GM18502 (cell line): ENCODE data around the gene LMBRD2.
A peak's percentile ranks its signal among the peaks of the same experiment; 100 is the strongest.
"Not testable (repeated sequence)": the region's sequence is repeated elsewhere in the genome, so short reads cannot be mapped to it uniquely, and the experiment has no call there.

Experiments used
- ATAC-seq: cut with Tn5 transposase; IDR thresholded peaks from one replicate; pipeline ENCODE4 v1.9.1; 2021; ENCODE audit warnings: mild to moderate bottlenecking; ENCODE audit not compliant: unreplicated experiment, poor library complexity

The LMBRD2 gene

DNA sequence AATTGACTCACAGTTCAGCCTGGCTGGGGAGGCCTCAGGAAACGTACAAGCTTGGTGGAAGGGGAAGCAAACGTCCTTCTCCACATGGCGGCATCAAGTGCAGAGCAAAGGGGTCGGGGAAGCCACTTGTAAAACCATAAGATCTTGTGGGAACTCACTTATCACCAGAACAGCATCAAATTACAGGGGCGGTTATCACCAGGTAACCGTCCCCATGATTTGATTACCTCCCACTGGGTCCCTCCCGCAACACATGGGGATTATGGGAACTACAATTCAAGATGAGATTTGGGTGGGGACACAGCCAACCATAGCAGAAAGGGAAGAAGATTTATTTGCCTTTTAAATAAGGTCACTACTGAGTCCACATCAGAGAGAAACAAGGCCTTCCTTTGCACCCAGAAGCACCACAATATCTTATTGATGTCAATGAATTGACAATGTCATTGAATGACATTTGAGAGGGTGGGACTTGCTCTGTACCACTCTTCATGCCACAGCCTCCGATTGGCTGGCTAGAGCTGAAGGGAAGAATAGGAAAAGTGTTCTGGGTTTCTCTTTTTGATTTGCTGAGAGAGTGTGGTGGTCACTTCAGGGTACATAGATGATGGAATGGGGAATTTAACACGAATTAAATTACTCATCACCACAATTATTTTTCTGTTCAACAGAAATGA lies 11.3 kb upstream of the LMBRD2 start:
- ATAC-seq: no peak

DNA sequence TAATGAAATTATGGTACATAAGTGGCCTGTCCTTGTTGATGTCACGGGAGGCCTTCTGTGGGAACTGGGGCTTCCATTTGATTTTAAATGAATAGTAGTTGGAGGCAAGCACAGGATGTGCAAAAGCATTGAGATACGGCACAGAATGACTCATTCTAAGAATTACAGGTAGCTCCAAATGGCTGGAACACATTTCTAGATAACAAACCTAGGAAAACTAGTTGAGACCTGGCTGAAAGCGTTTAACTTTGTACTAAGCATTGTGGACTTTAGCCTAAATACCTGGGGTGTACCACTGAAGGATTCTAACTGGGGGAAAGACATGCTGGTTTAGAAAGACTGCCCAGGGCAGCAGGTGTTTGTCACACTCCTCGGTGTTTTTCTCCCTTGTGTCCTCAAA lies 9.7 kb upstream of the LMBRD2 start:
- ATAC-seq: no peak

DNA sequence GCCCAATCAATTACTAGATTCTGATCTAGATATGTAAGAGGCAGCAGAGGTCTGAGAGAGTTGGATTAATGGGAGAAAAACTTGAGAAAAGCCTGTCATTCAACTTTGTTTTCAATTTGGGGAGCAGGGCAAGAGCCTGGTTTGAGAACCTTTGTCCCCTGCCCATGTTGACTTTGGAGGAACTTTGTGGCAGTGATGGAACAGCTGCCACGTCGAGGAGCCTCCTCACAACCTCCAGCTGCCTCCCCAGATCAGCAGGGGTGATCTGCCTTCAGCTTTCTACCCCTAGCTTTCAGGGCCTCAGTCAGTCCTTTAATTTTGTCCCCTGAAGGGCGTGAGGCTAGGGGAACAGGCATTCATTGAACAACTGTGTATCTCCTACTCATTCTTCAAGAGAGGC lies 8.9 kb upstream of the LMBRD2 start:
- no peak for ATAC-seq

DNA sequence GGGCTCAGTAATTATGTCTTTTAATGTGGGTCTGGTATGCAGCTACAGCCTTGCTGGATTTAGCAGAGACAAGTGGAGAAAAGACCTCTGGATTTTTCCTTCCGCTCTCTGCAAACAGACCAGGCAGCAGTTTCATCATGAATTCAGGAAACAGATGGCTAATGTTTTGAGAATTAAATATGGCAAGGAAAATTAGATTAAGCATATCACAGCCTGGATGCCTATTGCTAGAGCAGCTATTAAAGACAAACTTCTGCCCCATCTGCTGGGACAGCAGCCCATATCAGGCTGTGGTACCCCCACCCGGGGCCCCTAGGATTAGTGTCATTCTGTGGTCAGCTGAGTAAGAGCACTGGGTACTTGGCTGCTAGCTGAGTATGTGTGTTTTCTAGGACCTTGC lies 6.5 kb upstream of the LMBRD2 start:
- ATAC-seq: no peak

DNA sequence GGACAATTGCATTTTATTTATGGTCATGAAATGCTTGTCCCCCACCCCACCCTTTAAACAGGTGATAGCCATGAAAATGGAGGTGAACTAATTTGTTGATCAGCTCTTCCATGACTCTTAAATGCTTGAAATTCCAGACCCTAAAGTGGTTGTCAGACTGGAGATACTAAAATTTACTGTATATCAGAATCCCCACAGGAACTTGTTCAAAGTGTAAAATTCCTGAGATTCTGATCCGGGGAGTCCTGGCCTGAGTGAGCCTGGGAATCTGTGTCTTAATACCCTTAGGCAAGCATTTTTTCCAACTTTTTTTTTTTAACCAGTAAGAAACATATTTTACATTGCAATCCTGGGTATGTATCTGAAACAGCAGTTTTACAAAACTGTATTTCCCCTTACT lies 4.9 kb upstream of the LMBRD2 start:
- no peak for ATAC-seq

DNA sequence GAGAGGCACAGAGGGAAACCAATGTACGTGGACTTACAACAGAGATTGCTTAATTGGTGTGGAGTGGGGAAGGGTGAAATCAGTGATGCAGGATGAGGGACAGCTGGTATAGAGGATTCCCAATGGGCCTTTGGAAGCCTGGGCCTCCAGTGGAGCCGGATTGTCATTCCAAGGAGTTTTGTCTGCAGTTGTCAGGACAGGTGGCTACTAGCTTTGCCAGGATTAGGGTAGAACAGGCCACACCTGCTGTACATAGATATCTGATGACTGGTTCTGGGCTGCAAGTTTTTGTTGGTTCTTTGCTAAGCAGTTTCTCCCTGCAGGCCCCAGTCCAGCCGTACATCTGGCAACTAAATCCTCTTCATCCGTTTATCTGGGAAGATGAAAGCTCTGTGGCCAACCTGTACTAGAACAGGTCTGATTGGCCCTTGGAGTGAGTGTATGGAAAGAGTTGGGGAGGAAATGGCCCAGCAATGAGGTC lies 4.5 kb upstream of the LMBRD2 start:
- ATAC-seq: no peak

DNA sequence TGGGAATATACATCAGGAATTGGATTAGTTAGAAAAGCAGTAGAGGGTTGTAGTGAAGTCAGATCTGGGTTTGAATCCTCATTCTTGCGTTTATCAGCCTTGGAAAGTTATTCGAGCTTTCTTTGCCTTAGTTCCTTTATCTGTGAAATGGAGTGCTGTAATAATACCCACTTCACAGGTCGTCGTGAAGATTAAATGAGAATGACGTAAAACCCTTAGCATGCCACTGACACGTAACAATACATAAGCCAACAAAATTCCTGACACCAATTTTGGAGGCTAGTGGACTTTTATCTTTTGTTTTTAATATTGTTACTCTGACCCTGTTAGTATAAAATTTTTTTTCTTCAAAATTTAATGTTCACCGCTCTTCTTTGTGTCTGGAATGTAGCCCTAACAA lies 3.6 kb upstream of the LMBRD2 start:
- ATAC-seq: no peak

DNA sequence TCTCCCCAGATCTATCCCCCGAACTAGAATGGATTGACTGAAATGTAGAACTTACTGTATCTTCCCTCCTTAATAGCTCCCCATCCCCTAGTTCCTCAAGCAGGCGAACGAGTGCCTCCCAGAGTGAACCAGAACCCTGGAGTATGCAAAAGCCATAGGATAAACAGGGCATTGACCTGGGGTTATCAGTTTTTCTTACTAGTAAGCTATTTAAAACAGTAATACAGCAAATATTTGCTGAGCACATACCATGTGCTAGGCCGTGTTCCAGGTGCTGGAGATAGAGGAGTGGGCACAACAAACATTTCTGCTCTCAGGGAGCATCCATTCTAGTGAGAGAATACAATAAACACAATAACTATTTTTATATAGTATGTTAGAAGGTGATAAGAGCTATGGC lies 2.0 kb upstream of the LMBRD2 start:
- no peak for ATAC-seq

DNA sequence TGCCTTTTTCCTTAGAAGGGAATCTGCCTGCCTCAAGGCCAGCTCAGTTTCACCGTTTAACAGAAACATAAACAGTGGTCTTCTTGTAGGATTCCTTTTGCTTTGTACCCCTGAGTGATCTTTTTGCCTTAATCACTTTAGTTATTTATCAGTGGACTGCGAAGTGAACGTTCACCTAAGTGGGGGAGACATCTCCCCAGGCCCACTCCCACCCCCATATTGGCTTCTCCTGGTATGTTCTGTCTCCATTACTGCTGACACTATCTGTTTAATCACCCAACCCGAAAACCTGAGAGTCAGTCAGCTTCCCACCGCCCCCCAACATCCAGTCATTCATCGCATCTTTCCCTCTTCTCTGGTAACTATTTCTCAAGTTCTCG lies 1.6 kb upstream of the LMBRD2 start:
- ATAC-seq: no peak

DNA sequence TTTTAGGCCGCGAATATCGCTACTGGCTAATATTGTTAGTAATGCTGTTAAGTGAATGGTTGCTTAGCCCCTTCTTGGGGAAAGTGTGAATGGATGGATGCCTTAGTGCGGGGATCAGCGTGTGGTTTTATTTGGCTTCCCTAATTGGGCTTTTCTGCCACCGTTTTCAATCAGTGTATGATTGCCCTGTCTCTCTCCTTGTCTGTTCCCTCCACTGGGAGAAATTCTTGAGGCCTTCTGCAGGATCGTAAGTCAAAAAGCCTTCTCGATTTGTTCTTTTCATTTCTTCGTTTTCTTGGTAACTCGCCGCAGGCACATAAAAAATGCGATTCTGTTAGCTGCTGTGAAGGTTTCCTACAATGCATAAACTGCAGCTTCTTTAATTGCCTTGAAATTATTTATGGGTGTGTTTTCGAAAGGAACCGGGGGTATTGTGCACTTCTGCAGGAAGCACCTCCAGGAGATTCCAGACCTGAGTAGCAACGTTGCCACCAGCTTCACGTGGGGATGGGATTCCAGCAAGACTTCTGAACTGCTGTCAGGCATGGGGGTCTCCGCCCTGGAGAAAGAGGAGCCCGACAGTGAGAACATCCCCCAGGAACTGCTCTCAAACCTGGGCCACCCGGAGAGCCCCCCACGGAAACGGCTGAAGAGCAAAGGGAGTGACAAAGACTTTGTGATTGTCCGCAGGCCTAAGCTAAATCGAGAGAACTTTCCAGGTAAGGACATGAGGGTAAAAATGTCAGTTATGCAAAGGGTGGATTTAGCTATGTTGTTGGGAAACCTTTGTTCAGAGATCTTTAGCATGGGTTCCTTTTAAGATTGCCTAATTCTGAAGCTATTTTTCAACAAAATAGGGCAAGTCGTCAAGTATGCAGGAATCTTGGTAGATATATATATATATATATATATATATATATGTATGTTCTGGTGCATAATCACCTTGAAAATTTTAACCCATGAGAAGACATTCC lies 924 bp upstream of the LMBRD2 start:
- peak; percentile 8 for ATAC-seq

DNA sequence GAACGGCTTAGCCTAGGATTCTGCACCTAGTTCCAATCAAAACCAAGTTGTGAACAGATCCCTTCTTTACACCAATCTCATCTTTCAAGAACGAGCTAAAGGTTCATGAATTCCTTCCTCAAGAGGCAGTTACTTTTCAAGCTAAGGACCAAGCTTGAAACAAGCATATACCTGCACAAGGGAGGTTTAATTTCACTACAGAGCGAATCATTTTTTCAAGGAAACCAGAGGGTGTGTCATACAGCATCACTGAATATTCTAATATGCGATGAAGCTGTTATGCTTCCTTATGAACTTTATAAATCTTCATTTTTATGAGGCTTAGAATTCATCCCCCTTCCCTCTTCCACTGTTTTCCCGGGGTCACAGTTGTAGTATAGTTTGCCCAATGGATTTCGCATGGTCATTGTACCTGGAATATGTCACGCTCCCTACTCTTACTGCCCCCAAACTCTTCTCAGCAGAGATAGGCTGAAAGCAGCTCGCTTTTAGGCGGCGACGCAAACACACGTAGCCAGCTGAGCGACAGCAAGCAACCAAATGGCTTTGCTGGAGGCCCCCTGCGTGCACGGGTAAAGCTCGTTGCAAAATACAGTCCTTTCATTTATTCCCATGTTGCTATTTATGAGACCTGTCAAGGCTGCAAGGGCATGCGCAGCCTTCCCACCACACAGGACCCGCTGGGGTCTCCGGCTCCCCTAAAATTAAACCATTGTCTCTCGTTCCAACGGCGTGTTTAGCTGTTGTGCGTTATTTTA lies 832 bp downstream of the LMBRD2 start:
- ATAC-seq: peak; percentile 33

DNA sequence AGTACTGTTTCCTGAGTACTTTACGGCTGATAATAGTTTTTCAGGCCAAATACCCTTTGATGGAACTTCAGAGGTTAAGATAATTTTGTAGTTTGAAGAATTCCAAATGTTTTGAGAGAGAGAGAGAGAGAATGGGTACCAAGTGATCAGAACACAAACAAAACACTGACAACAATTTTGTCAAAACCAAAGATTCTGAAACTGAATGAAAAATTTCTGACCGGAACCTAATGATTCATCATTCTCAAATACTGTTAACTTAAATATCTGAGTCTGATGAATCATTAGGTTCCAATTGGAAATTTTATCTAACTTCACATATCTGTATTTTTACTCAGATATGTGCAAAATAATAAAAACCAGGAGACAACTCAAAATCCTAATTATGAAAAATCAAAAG lies 4.0 kb downstream of the LMBRD2 start:
- no peak for ATAC-seq

DNA sequence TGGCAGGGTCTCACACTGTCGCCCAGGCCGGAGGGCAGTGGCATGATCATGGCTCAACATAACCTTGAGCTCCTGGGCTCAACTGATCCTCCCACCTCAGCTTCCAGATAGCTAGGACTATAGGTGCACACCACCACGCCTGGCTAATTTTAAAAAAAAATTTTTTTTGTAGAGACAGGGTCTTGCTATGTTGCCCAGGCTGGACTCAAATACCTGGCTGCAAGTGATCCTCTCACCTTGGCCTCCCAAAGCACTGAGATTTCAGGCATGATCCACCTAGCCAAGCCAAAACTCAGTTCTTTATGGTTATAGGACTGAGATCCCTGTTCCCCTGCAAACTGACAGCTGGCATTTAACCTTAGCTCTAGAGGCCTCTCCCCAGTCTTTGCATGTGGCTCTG lies 5.3 kb downstream of the LMBRD2 start:
- ATAC-seq: no peak

DNA sequence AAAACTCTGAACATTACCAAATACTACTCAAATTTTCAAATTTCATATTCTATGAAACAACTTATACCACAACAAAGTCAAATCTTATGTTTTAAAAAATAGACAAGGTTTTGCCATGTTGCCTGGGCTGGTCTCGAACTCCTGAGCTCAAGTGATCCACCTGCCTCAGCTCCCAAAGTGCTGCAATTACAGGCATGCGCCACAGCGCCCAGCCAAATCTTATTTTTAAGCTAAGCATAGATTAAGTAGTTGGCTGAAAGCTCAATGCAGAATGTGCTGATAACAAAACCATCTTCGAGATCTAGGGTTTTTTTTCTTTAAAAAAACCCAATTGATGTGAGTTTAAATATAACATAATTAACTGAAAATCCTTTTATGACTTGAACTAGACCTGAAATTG lies 6.4 kb downstream of the LMBRD2 start:
- ATAC-seq: no peak

DNA sequence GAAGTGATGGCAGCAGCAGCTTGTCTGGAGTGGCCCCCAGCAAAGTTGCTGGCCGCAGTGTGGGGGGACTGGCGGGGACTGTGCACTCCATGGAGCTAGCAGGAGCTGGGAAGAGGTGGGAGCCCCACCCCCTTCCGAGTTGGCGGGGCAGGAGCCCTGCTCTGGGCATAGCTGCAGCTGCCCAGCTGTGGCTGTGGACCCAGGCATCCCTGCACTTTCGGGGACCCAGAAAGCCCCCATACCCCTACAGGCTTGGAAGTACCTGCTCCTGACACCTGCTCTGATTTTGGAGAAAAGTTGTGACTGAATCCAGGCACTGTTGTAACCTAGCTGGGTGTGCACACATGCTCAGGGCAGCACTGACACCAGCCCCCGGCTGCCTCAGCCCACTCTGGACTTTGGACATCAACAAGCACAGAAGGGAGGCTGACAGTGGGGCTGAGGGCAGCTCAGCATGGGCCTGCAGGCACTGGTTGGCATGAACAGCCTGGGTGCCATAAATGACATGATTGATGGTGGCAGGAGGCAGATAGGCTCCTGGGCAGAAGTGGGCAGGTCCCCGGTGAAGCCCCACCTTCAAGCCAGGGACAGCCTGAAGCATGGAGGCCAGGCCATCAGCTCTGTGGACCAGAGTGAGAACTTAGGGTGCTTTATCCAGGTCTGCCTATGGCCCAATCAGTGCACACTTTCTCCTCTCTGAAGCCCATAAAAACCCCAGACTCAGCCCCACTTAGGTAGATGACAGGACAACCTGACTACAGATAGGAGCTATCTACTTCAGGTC lies 12.6 kb downstream of the LMBRD2 start:
- ATAC-seq: no peak

DNA sequence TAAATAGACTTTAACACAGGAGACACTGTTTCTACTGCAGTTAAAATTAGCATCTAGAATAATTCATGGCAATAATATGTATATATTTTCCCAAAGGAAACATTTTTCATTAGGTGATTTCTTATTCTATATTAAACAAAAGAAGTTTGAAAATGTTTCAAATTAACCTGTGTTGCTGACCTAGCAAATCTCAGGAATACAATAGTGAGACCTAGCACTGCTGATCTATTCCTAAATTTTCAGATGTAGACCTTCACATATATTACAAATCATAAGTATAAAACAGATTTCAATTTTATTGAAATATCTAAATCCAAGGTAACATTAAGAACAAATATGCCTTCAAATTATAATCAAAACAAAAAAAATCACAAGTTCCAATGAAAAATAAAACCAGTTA lies 15.1 kb downstream of the LMBRD2 start:
- no peak for ATAC-seq

DNA sequence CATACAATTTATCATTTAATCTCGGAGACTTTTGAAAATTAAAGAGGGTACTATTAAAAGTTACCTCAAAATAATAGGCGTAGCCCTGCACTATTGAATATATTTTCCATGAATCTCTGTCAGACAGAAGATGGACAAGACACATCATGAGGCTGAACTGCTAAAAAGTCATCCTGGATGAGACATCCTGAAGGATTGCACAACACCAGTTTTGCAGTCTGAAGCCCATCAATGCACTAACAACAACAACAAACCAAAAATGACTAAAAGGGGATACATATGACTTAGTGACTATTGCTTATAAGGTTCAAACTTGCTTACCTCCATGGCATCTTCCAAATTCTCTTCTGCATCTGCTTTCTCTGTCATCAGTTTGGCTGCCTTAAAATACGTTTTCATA lies 15.7 kb downstream of the LMBRD2 start:
- no peak for ATAC-seq

DNA sequence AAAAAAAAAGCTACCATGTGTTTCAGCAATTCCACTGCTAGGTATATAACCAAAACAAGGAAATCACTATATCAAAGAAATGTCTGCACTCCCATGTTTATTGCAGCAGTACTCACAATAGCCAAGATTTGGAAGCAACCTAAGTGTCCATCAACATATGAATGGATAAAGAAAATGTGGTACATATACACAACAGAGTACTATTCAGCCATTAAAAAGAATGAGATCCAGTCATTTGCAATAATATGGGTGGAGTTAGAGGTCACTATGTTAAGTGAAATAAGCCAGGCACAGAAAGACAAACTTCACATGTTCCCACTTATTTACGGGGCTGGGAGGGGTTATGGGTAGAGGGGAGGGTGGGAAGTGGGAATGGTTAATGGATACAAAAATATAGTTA lies 18.7 kb downstream of the LMBRD2 start:
- not testable (repeated sequence) for ATAC-seq

DNA sequence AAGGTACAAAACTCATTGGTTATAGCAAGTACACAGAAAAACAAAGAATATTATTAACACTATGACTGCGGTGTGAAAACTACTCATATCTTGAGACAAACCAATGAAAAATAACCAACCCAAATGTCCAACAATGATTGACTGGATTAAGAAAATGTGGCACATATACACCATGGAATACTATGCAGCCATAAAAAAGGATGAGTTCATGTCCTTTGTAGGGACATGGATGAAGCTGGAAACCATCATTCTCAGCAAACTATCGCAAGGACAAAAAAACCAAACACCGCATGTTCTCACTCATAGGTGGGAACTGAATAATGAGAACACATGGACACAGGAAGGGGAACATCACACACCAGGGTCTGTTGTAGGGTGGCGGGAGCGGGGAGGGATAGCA lies 22.0 kb downstream of the LMBRD2 start:
- not testable (repeated sequence) for ATAC-seq

DNA sequence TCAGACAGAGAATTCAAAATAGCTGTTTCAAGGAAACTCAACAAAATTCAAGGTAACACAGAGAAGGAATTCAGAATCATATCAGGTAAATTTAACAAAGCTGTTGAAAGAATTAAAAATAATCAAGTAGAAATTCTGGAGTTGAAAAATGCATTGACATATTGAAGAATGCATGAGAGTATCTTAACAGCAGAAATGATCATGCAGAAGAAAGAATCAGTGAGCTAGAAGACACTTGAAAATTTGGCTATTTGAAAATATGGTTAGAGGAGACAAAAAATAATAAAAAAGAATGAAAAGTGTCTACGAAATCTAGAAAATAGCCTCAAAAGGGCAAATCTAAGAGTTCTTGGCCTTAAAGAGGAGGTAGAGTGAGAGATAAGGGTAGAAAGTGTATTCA lies 22.9 kb downstream of the LMBRD2 start:
- ATAC-seq: no peak
